IMR-90 (cell line): Measurements from ENCODE around the gene UGT8. TPM values are rescaled to one million over a fixed set of nuclear protein-coding genes. Genes with fewer than 3 reads are reported as not detected.

ENCODE experiments used
- ATAC-seq: fragments of 200-7000 bp; cut with Tn5 transposase; 2 replicates; pipeline ENCODE4 v1.9.1; 2020; ENCODE audit warnings: low read depth, mild to moderate bottlenecking, moderate library complexity
- BruUV-seq: library from RNA; stranded (reverse); fragments of 400-500 nt; replicated peaks from 2 replicates; lab custom pipeline; 2021; lab: Mats Ljungman, UMichigan
- CTCF ChIA-PET: fragments of 300-600 bp; formaldehyde crosslinking; extraction: SDS; loops from one replicate; lab custom pipeline; 2021; ENCODE audit warnings: antibody characterized with exemption; lab: Yijun Ruan, JAX
- POLR2A ChIA-PET: fragments of 300-600 bp; sonication (Branson Sonifier 250); formaldehyde crosslinking; loops from one replicate; lab custom pipeline; 2022; ENCODE audit warnings: antibody characterized with exemption; ENCODE audit not compliant: unreplicated experiment; lab: Charles Lee
- DNase-seq: peaks from one replicate; pipeline ENCODE4 v3.0.0; 2013
- H2AFZ ChIP-seq: replicated peaks from 2 replicates; pipeline ENCODE3; 2013; ENCODE audit warnings: low read length, mild to moderate bottlenecking; ENCODE audit not compliant: poor library complexity
- H2AK5ac ChIP-seq: 2 replicates; pipeline ENCODE4 v1.6.1; 2013; ENCODE audit warnings: low read depth, low read length, inconsistent platforms
- H2AK9ac ChIP-seq: replicated peaks from 2 replicates; pipeline ENCODE3; 2013; ENCODE audit warnings: mild to moderate bottlenecking, low read depth, low read length, moderate library complexity; ENCODE audit not compliant: poor library complexity
- H2BK120ac ChIP-seq: 2 replicates; pipeline ENCODE4 v1.6.1; 2013; ENCODE audit warnings: low read depth, low read length, inconsistent platforms
- H2BK15ac ChIP-seq: 3 replicates; pipeline ENCODE4 v1.6.1; 2013; ENCODE audit warnings: low read depth, low read length, inconsistent platforms
- H2BK20ac ChIP-seq: 2 replicates; pipeline ENCODE4 v1.6.1; 2013; ENCODE audit warnings: low read depth, mild to moderate bottlenecking, inconsistent platforms, low read length, moderate library complexity
- H2BK5ac ChIP-seq: 2 replicates; pipeline ENCODE4 v1.6.1; 2013; ENCODE audit warnings: mild to moderate bottlenecking, low read depth, low read length, inconsistent platforms; ENCODE audit not compliant: poor library complexity, severe bottlenecking
- H3K14ac ChIP-seq: replicated peaks from 2 replicates; pipeline ENCODE4 v1.6.1; 2013; ENCODE audit warnings: low read depth, low read length, inconsistent platforms
- H3K18ac ChIP-seq: 2 replicates; pipeline ENCODE4 v1.6.1; 2013; ENCODE audit warnings: low read depth, low read length, control low read depth
- H3K23ac ChIP-seq: 2 replicates; pipeline ENCODE4 v1.6.1; 2013; ENCODE audit warnings: low read depth, low read length, inconsistent platforms
- H3K27ac ChIP-seq: 2 replicates; pipeline ENCODE4 v1.5.1; 2013; ENCODE audit warnings: mild to moderate bottlenecking, control low read depth, low read length; ENCODE audit not compliant: insufficient read depth
- H3K27me3 ChIP-seq: 2 replicates; pipeline ENCODE4 v1.6.1; 2013; ENCODE audit warnings: low read length; ENCODE audit not compliant: control insufficient read depth, insufficient read depth
- H3K36me3 ChIP-seq: 2 replicates; pipeline ENCODE4 v1.6.1; 2013; ENCODE audit warnings: low read length, mixed read lengths; ENCODE audit not compliant: control insufficient read depth, insufficient read depth
- H3K4ac ChIP-seq: 2 replicates; pipeline ENCODE4 v1.6.1; 2013; ENCODE audit warnings: low read depth, low read length, inconsistent platforms
- H3K4me1 ChIP-seq: 2 replicates; pipeline ENCODE4 v1.6.1; 2013; ENCODE audit warnings: low read length, mixed read lengths; ENCODE audit not compliant: control insufficient read depth, insufficient read depth
- H3K4me2 ChIP-seq: 2 replicates; pipeline ENCODE4 v1.6.1; 2013; ENCODE audit warnings: low read depth, mild to moderate bottlenecking, control low read depth, low read length, moderate library complexity
- H3K4me3 ChIP-seq: 2 replicates; pipeline ENCODE4 v1.5.1; 2013; ENCODE audit warnings: low read depth, mild to moderate bottlenecking, control low read depth, low read length, moderate library complexity; ENCODE audit not compliant: insufficient read depth
- H3K56ac ChIP-seq: 2 replicates; pipeline ENCODE4 v1.6.1; 2013; ENCODE audit warnings: low read length, inconsistent platforms; ENCODE audit not compliant: insufficient read depth; ENCODE audit errors: extremely low read depth
- H3K79me1 ChIP-seq, 2 experiments: 2 replicates each; pipeline ENCODE4 v1.6.1; 2013; ENCODE audit warnings: low read length in 2 of 2, inconsistent platforms in 1 of 2, low read depth in 1 of 2
- H3K9ac ChIP-seq: 2 replicates; pipeline ENCODE4 v1.6.1; 2013; ENCODE audit warnings: low read depth, low read length, control low read depth
- H3K9me1 ChIP-seq: 2 replicates; pipeline ENCODE4 v1.6.1; 2013; ENCODE audit warnings: low read length, inconsistent platforms; ENCODE audit not compliant: insufficient read depth
- H3K9me3 ChIP-seq: 2 replicates; pipeline ENCODE4 v1.6.1; 2013; ENCODE audit warnings: low read length; ENCODE audit not compliant: control insufficient read depth, insufficient read depth
- H4K20me1 ChIP-seq: 2 replicates; pipeline ENCODE4 v1.6.1; 2013; ENCODE audit warnings: low read length, inconsistent platforms; ENCODE audit not compliant: insufficient read depth
- H4K5ac ChIP-seq: 2 replicates; pipeline ENCODE4 v1.6.1; 2013; ENCODE audit warnings: mild to moderate bottlenecking, low read depth, low read length, control low read depth
- H4K8ac ChIP-seq, 2 experiments: 2 replicates each; pipeline ENCODE4 v1.6.1; 2013; ENCODE audit warnings: low read depth in 2 of 2, low read length in 2 of 2, control low read depth in 1 of 2, inconsistent platforms in 1 of 2
- H4K91ac ChIP-seq: 2 replicates; pipeline ENCODE4 v1.6.1; 2013; ENCODE audit warnings: low read depth, low read length, inconsistent platforms; ENCODE audit not compliant: insufficient read depth
- BHLHE40 ChIP-seq: fragments of 150-350 bp; IDR thresholded peaks from 2 replicates; pipeline ENCODE4 v1.6.1; 2016; ENCODE audit warnings: mild to moderate bottlenecking, low read depth, low read length
- CEBPB ChIP-seq: IDR thresholded peaks from 2 replicates; pipeline ENCODE4 v1.6.1; 2012; ENCODE audit warnings: low read depth, low read length, improper control_type of control experiment
- ELK1 ChIP-seq: fragments of 150-350 bp; IDR thresholded peaks from 2 replicates; pipeline ENCODE4 v1.6.1; 2016; ENCODE audit warnings: low read depth, mild to moderate bottlenecking, low read length, moderate library complexity, borderline replicate concordance
- FOS ChIP-seq: fragments of 150-350 bp; IDR thresholded peaks from 2 replicates; pipeline ENCODE4 v1.6.1; 2016; ENCODE audit warnings: low read depth, low read length
- MAFK ChIP-seq: IDR thresholded peaks from 2 replicates; pipeline ENCODE4 v1.6.1; 2012; ENCODE audit warnings: low read depth, low read length, improper control_type of control experiment
- MAZ ChIP-seq: IDR thresholded peaks from 2 replicates; pipeline ENCODE4 v1.6.1; 2012; ENCODE audit warnings: low read depth, mild to moderate bottlenecking, low read length, improper control_type of control experiment, moderate library complexity, borderline replicate concordance
- MXI1 ChIP-seq: IDR thresholded peaks from 2 replicates; pipeline ENCODE4 v1.6.1; 2012; ENCODE audit warnings: low read depth, mild to moderate bottlenecking, low read length, moderate library complexity, borderline replicate concordance
- NFE2L2 ChIP-seq: fragments of 150-350 bp; IDR thresholded peaks from 2 replicates; pipeline ENCODE4 v1.6.1; 2016; ENCODE audit warnings: low read depth, mild to moderate bottlenecking, low read length
- POLR2A ChIP-seq: IDR thresholded peaks from 2 replicates; pipeline ENCODE4 v1.6.1; 2012; ENCODE audit warnings: mild to moderate bottlenecking, low read depth, low read length
- RAD21 ChIP-seq: IDR thresholded peaks from 2 replicates; pipeline ENCODE4 v1.6.1; 2012; ENCODE audit warnings: low read length, improper control_type of control experiment
- RCOR1 ChIP-seq: IDR thresholded peaks from 2 replicates; pipeline ENCODE4 v1.6.1; 2012; ENCODE audit warnings: mild to moderate bottlenecking, low read length, improper control_type of control experiment; ENCODE audit not compliant: insufficient replicate concordance
- SMC3 ChIP-seq: fragments of 150-350 bp; IDR thresholded peaks from 2 replicates; pipeline ENCODE4 v1.6.1; 2016; ENCODE audit warnings: low read depth, mild to moderate bottlenecking, antibody characterized with exemption, low read length, moderate library complexity
- USF2 ChIP-seq: fragments of 150-350 bp; IDR thresholded peaks from 2 replicates; pipeline ENCODE4 v1.6.1; 2017; ENCODE audit warnings: mild to moderate bottlenecking, antibody characterized with exemption, low read length, low read depth
- WGBS, 2 experiments: methylation state at CpG; one replicate each; pipeline versions ENCODE4 v1.1.5 to v1.1.7; 2013; ENCODE audit warnings: missing lambda C conversion rate in 2 of 2; ENCODE audit not compliant: insufficient read length in 1 of 2; ENCODE audit errors: extremely low coverage in 2 of 2; 5-methylcytosine and 5-hydroxymethylcytosine counted together
- dilution Hi-C: fragments of 300-500 bp; cut with HindIII; formaldehyde crosslinking; loops from one replicate; pipeline ENCODE4 v1.14.3; 2018; ENCODE audit warnings: low sequenced_read_pairs; ENCODE audit not compliant: unreplicated experiment
- in situ Hi-C: fragments of 300-500 bp; cut with MboI; formaldehyde crosslinking; loops from 3 replicates; pipeline ENCODE4 v1.14.3; 2019; ENCODE audit warnings: low sequenced_read_pairs, inconsistent platforms, mixed read lengths
- intact Hi-C: fragments of 100-400 bp; cut with micrococcal nuclease; formaldehyde crosslinking; loops from 2 replicates; pipeline ENCODE4 v1.10.0; 2022
- polyA plus RNA-seq, 3 experiments: library from polyadenylated mRNA; depleted of rRNA; stranded (reverse); fragments of >200 nt; gene quantifications; 2 replicates each; pipeline ENCODE4 v1.2.3, GENCODE V29; 2012; ENCODE audit warnings: low replicate concordance in 1 of 3
- total RNA-seq: library from RNA; depleted of rRNA; stranded (reverse); fragments of >200 nt; gene quantifications from 2 replicates; pipeline ENCODE4 v1.2.3, GENCODE V29; 2012

Gene UGT8
- total and polyA plus RNA-seq, 2 of the 4 experiments (the other 2 are of a cell fraction), result not detected

- no peak overlapping the region for H2BK5ac ChIP-seq
- H3K9me1 ChIP-seq, result no peaks in the 10 kb centered on the region
- H3K9me3 ChIP-seq, result no peaks in the 10 kb centered on the region
- no peak overlapping the region for H3K23ac ChIP-seq
- H2BK120ac ChIP-seq, result no peak overlapping the region
- H3K27ac ChIP-seq, result no peak overlapping the region
- no peak overlapping the region for H2AK9ac ChIP-seq
- no peak overlapping the region for H3K56ac ChIP-seq
- intact Hi-C loops, result no loop called here
- H4K5ac ChIP-seq, result no peak overlapping the region
- CTCF ChIA-PET, result no interaction called here
- H2AFZ ChIP-seq, result no peak overlapping the region
- no peak overlapping the region for H4K8ac ChIP-seq
- DNase-seq (no peak), ATAC-seq (no peak)
- POLR2A ChIA-PET, result no interaction called here
- H3K18ac ChIP-seq, result no peak overlapping the region
- H3K4me1 ChIP-seq, result no peaks in the 10 kb centered on the region
- H3K4ac ChIP-seq, result no peak overlapping the region
- H2BK15ac ChIP-seq, result no peak overlapping the region
- H3K36me3 ChIP-seq, result no peaks in the 10 kb centered on the region
- TF ChIP-seq SMC3, result no peak
- TF ChIP-seq CEBPB, result no peak
- no peak for TF ChIP-seq MXI1
- TF ChIP-seq NFE2L2, result no peak
- no peak for TF ChIP-seq BHLHE40
- TF ChIP-seq RCOR1, result no peak
- TF ChIP-seq MAZ, result no peak
- TF ChIP-seq MAFK, result no peak
- no peak for TF ChIP-seq RAD21
- no peak for TF ChIP-seq POLR2A
- no peak for TF ChIP-seq USF2
- no peak for TF ChIP-seq ELK1
- TF ChIP-seq FOS, result no peak
- BruUV-seq, result no TSS peak
- dilution Hi-C loops, result no loop called here
- no peak overlapping the region for H3K4me3 ChIP-seq
- H3K27me3 ChIP-seq, result no peaks in the 10 kb centered on the region
- no peak overlapping the region for H2AK5ac ChIP-seq
- no peak overlapping the region for H3K4me2 ChIP-seq
- H4K91ac ChIP-seq, result no peak overlapping the region
- no CpG with 5 or more reads among the region's 1 CpG for WGBS, 2 experiments
- no peak overlapping the region for H3K9ac ChIP-seq
- in situ Hi-C loops, result loop anchor here (10.0 kb wide), 1 partner anchor 259 kb away; no protein-coding TSS in a partner anchor
- H2BK20ac ChIP-seq, result no peak overlapping the region
- no peak overlapping the region for H3K14ac ChIP-seq
- H4K20me1 ChIP-seq, result no peaks in the 10 kb centered on the region
- H3K79me1 ChIP-seq, result no peaks in the 10 kb centered on the region
Measured at GRCh38 chr4:114653675-114654074, 55.1 kb downstream of the UGT8 start.
